Gastrocnemius medialis (tissue), 4 donors: ENCODE results near the gene CFAP119. TPM values are rescaled to one million over a fixed set of nuclear protein-coding genes. Genes with fewer than 3 reads are reported as not detected.

ENCODE experiments used
- ATAC-seq, 2 donors: fragments of 150-250 bp; one replicate each; pipeline ENCODE4 v1.9.1; 2016
- DNase-seq, 2 donors: peaks; one replicate each; pipeline ENCODE4 v3.0.0-alpha.2; 2019
- H3K27ac ChIP-seq, 4 donors: fragments of 200-600 bp; sonication (generic); 1 replicate in 1 of 4; 2 replicates in 3 of 4; pipeline ENCODE4 v1.5.1; 2016 to 2018; ENCODE audit warnings: mild to moderate bottlenecking in 2 of 4, moderate library complexity in 1 of 4
- H3K27me3 ChIP-seq, 3 donors: fragments of 200-600 bp; sonication (generic) in 2 of 3; 1 replicate in 1 of 3; 2 replicates in 2 of 3; pipeline versions ENCODE4 v1.5.1 to v1.6.0; 2016 to 2019; ENCODE audit warnings: mild to moderate bottlenecking in 1 of 3, moderate library complexity in 1 of 3
- H3K36me3 ChIP-seq, 2 donors: fragments of 200-600 bp; sonication (generic) in 1 of 2; one replicate each; pipeline ENCODE4 v1.5.1; 2017 to 2018
- H3K4me1 ChIP-seq, 2 donors: fragments of 200-600 bp; sonication (generic) in 1 of 2; one replicate each; pipeline ENCODE4 v1.5.1; 2016 to 2017; ENCODE audit warnings: mild to moderate bottlenecking in 2 of 2
- H3K4me3 ChIP-seq, 4 donors: fragments of 200-600 bp; sonication (generic) in 3 of 4; 1 replicate in 1 of 4; 2 replicates in 3 of 4; pipeline ENCODE4 v1.5.1; 2016 to 2019; ENCODE audit warnings: mild to moderate bottlenecking in 2 of 4
- H3K9me3 ChIP-seq, 3 donors: fragments of 200-600 bp; sonication (generic) in 2 of 3; 1 replicate in 1 of 3; 2 replicates in 2 of 3; pipeline ENCODE4 v1.5.1; 2016 to 2019
- POLR2A ChIP-seq, 2 donors: fragments of 450-650 bp; IDR thresholded peaks; one replicate each; pipeline ENCODE4 v1.6.1; 2017; ENCODE audit warnings: antibody characterized with exemption in 2 of 2, mild to moderate bottlenecking in 2 of 2, moderate library complexity in 2 of 2
- in situ Hi-C, 4 donors: fragments of 200-750 bp; cut with MboI; loops; one replicate each; pipeline versions ENCODE4 v1.15.0 to v1.8.0; 2017; ENCODE audit warnings: low sequenced_read_pairs in 4 of 4
- intact Hi-C: fragments of 100-400 bp; cut with DNase I; formaldehyde crosslinking; loops from one replicate; pipeline ENCODE4 v1.15.1; 2023; ENCODE audit warnings: low total_unique reads
- total RNA-seq, 4 donors: library from RNA; depleted of rRNA; stranded (reverse); fragments of >200 nt; gene quantifications; one replicate each; pipeline versions ENCODE4 v1.1.0 to v1.2.3, GENCODE V29; 2016
- TF ChIP-seq, protein P1 (sequence below), 5 experiments: fragments of 450-650 bp in 3 of 5; fragments of 200-600 bp in 2 of 5; sonication (generic) in 2 of 5; IDR thresholded peaks in 4 of 5; conservative IDR thresholded peaks in 1 of 5; 1 replicate in 4 of 5; 2 replicates in 1 of 5; pipeline ENCODE4 v1.5.1; 2016 to 2019; ENCODE audit warnings: antibody characterized with exemption in 5 of 5, mild to moderate bottlenecking in 3 of 5, moderate library complexity in 3 of 5

CFAP119 gene
- total RNA-seq, 4 donors from 2014 or later, result 0.73 to 5.8 (median 1.7) TPM; not detected in 1

DNA sequence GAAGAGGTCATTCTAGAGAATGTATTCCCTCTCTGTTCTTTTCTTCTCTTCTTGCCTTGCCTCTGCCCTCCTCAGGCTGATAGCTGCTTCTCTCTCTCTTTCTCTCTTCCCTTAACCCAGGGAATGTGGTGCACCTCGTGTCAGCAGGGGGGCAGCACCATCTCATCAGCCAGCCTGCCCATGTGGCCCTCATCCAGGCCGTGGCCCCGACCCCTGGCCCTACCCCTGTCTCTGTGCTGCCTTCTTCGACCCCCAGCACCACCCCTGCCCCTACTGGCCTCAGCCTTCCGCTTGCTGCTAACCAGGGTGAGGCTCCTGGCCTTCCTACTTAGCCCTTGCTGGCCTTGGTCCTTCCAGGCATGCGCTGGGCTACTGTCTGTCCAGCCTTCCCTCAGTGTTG is 39.4 kb downstream of the CFAP119 start:
- Histone ChIP-seq H3K4me1 (no peaks in the 10 kb centered on the region), H3K4me3 (no peak overlapping the region), H3K36me3 (peaks cover 0 to 82% of the 10 kb centered on the region in 2 donors), H3K27ac (no peak overlapping the region), H3K27me3 (no peaks in the 10 kb centered on the region), H3K9me3 (no peaks in the 10 kb centered on the region)
- TF ChIP-seq POLR2A (IDR thresholded peaks at IDR 0.05), result no peak
- TF ChIP-seq, protein P1, sequence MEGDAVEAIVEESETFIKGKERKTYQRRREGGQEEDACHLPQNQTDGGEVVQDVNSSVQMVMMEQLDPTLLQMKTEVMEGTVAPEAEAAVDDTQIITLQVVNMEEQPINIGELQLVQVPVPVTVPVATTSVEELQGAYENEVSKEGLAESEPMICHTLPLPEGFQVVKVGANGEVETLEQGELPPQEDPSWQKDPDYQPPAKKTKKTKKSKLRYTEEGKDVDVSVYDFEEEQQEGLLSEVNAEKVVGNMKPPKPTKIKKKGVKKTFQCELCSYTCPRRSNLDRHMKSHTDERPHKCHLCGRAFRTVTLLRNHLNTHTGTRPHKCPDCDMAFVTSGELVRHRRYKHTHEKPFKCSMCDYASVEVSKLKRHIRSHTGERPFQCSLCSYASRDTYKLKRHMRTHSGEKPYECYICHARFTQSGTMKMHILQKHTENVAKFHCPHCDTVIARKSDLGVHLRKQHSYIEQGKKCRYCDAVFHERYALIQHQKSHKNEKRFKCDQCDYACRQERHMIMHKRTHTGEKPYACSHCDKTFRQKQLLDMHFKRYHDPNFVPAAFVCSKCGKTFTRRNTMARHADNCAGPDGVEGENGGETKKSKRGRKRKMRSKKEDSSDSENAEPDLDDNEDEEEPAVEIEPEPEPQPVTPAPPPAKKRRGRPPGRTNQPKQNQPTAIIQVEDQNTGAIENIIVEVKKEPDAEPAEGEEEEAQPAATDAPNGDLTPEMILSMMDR (IDR thresholded peaks at IDR 0.05 in 4 of 5, conservative IDR thresholded peaks at IDR 0.05 in 1 of 5), result no peak
- in situ Hi-C loops (no loop called here), intact Hi-C loops (no loop called here)
- DNase-seq (no peak), ATAC-seq (no peak)

DNA sequence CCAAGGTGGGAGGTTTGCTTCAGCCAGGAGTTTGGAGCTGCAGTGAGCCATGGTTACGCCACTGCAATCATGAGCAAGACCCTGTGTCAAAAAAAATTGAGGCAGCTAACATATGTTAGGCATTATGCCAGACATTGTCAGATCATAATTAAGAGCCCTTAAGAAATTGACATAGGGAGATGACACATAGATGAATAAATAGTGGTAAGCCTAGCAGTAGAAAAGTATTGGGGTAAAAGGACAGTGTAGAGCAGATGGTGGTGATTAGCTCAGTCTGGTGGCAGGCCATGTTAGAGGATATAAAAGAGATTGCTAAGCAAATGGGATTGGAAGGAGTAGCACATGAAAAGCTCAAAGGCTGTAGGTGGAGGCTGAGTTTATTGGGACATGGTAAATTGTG is 40.3 kb downstream of the CFAP119 start:
- no peaks in the 10 kb centered on the region for H3K9me3 ChIP-seq

DNA sequence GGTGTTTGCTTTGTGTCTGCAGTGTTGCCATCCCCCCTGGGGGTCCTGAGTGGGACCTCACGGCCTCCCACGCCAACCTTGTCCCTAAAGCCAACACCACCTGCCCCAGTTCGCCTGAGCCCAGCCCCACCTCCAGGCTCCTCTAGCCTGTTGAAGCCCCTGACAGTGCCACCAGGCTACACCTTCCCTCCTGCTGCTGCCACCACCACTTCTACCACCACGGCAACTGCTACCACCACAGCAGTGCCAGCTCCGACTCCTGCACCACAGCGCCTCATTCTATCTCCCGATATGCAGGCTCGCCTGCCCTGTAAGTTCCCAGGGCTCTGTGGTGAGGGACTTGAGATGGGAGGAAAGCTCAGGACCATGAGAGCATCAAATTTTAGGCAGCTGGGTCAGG is 40.7 kb downstream of the CFAP119 start:
- H3K27me3 ChIP-seq, result no peaks in the 10 kb centered on the region
- TF ChIP-seq POLR2A (IDR thresholded peaks at IDR 0.05), result no peak
- TF ChIP-seq, protein P1 (IDR thresholded peaks at IDR 0.05 in 4 of 5, conservative IDR thresholded peaks at IDR 0.05 in 1 of 5), result no peak
- H3K27ac ChIP-seq, result no peak overlapping the region
- ATAC-seq (no peak), DNase-seq (no peak)
- in situ Hi-C loops (no loop called here), intact Hi-C loops (no loop called here)
- H3K9me3 ChIP-seq, result no peaks in the 10 kb centered on the region
- no peaks in the 10 kb centered on the region for H3K4me1 ChIP-seq
- peaks cover 0 to 94% of the 10 kb centered on the region in 2 donors for H3K36me3 ChIP-seq
- no peak overlapping the region for H3K4me3 ChIP-seq

More for the DNA sequence above, 40.3 kb downstream of the CFAP119 start:
- intact Hi-C loops, result no loop called here
- in situ Hi-C loops, result no loop called here
- TF ChIP-seq POLR2A (IDR thresholded peaks at IDR 0.05), result no peak
- TF ChIP-seq, protein P1 (IDR thresholded peaks at IDR 0.05 in 4 of 5, conservative IDR thresholded peaks at IDR 0.05 in 1 of 5), result no peak
- Histone ChIP-seq H3K4me3 (no peak overlapping the region), H3K27ac (no peak overlapping the region), H3K36me3 (peaks cover 0 to 90% of the 10 kb centered on the region in 2 donors), H3K27me3 (no peaks in the 10 kb centered on the region), H3K4me1 (no peaks in the 10 kb centered on the region)
- DNase-seq (no peak), ATAC-seq (no peak)

DNA sequence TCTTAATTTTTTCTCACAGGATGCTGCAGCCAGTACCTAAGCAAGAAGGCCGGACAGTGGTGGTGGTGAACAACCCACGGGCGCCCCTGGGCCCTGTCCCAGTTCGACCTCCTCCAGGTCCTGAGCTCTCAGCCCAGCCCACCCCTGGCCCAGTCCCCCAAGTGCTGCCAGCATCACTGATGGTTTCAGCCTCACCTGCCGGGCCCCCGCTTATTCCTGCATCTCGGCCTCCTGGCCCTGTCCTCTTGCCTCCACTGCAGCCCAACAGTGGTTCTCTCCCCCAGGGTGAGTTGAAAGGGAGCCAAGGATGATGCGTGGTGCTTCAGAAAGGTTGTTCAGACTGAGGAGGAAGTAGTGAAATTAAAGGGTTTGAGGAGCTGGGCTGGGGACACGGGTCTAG is 41.2 kb downstream of the CFAP119 start:
- DNase-seq, result no peak
- in situ Hi-C loops, result no loop called here
- no peak for ATAC-seq
- no peak overlapping the region for H3K27ac ChIP-seq
- no peaks in the 10 kb centered on the region for H3K9me3 ChIP-seq
- no peaks in the 10 kb centered on the region for H3K4me1 ChIP-seq
- H3K27me3 ChIP-seq, result no peaks in the 10 kb centered on the region
- H3K36me3 ChIP-seq, result peaks cover 0 to 97% of the 10 kb centered on the region in 2 donors
- TF ChIP-seq POLR2A (IDR thresholded peaks at IDR 0.05), result no peak
- TF ChIP-seq, protein P1 (IDR thresholded peaks at IDR 0.05 in 4 of 5, conservative IDR thresholded peaks at IDR 0.05 in 1 of 5), result no peak
- intact Hi-C loops, result no loop called here
- no peak overlapping the region for H3K4me3 ChIP-seq

DNA sequence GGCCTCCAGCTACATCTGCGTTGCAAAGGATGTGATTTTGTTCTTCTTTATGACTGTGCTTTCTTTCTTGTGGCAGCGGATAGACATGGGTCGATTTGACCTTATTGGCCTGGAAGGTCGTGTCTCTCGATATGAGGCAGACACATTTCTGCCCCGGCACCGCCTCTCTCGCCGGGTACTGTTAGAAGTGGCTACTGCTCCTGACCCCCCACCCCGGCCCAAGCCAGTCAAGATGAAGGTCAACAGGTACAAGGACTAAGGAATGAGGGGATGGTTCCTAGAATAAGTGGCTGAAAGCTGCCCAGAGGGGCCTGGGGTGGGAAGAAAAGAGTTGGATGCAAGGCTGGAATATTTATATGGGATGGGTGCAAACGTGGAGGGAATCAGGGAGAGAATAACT is 41.8 kb downstream of the CFAP119 start:
- no peak overlapping the region for H3K27ac ChIP-seq
- DNase-seq (no peak), ATAC-seq (no peak)
- no peaks in the 10 kb centered on the region for H3K27me3 ChIP-seq
- peaks cover 0 to 97% of the 10 kb centered on the region in 2 donors for H3K36me3 ChIP-seq
- no peaks in the 10 kb centered on the region for H3K9me3 ChIP-seq
- H3K4me1 ChIP-seq, result no peaks in the 10 kb centered on the region
- no peak for TF ChIP-seq POLR2A (IDR thresholded peaks at IDR 0.05)
- TF ChIP-seq, protein P1 (IDR thresholded peaks at IDR 0.05 in 4 of 5, conservative IDR thresholded peaks at IDR 0.05 in 1 of 5), result no peak
- no peak overlapping the region for H3K4me3 ChIP-seq
- in situ Hi-C loops (no loop called here), intact Hi-C loops (no loop called here)
